Bronchial epithelial cell (primary cell): ENCODE data around the gene CDC42SE1. TPM values are rescaled to one million over a fixed set of nuclear protein-coding genes. Genes with fewer than 3 reads are reported as not detected.

Experiments used
- DNase-seq: peaks from one replicate; pipeline ENCODE4 v3.0.0-alpha.2; 2010; ENCODE audit warnings: low read depth
- FAIRE-seq: peaks from 2 replicates; lab custom pipeline; 2011; peaks lifted over from hg19 to GRCh38; lab: Jason Lieb, UNC
- H3K27me3 ChIP-seq: 2 replicates; pipeline ENCODE4 v1.5.1; 2011; ENCODE audit warnings: low read length; ENCODE audit not compliant: control insufficient read depth, insufficient read depth
- H3K36me3 ChIP-seq: 2 replicates; pipeline ENCODE4 v1.5.1; 2011; ENCODE audit warnings: low read length; ENCODE audit not compliant: control insufficient read depth, insufficient read depth
- H3K4me3 ChIP-seq: 2 replicates; pipeline ENCODE4 v1.5.1; 2011; ENCODE audit warnings: mild to moderate bottlenecking, low read depth, low read length, control low read depth
- total RNA-seq: library from RNA; depleted of rRNA; stranded (reverse); fragments of >200 nt; gene quantifications from 2 replicates; pipeline ENCODE4 v1.2.1, GENCODE V29; 2014
- TF ChIP-seq, protein P1 (sequence below): IDR thresholded peaks from 2 replicates; pipeline ENCODE4 v1.5.1; 2011; ENCODE audit warnings: mild to moderate bottlenecking, moderate library complexity, low read length, control low read depth, inconsistent platforms; ENCODE audit not compliant: insufficient read depth, severe bottlenecking

CDC42SE1 gene
- total RNA-seq, 1 donor from 2014 or later, result 81.6 TPM

DNA sequence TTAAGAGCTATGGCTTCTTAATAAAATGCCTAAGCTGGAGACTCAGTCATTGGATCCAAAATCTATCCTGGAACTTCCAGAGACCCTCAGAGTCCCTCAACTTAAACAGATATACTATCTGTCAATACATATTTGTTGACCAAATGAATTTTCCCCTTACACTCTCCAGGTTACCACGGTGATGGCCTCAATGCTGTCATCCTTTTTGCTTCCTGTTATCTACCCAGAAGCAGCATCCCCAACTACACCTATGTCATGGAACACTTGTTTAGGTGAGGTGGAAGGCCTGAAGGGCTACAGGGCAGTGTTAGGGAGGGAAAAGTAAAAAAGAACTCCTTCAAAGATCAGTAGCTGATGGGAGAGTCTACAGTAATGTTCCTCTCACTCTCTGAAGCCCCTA lies 16.3 kb downstream of the CDC42SE1 start:
- DNase-seq, result no peak

DNA sequence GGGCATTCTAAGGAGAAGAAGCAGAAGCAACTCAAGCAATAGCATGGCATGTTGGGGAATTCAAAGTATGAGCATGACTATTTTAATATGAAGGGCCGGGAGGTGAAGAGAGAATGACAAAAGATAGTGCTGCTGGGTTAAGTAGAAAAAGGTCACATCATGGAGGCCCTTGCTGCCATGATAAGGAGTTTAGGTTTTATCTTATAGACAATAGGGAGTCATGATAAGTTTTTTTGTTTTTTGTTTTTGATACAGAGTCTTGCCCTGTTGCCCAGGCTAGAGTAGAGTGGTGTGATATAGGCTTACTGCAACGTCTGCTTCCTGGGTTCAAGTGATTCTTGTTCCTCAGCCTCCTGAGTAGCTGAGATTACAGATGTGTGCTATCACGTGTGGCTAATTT lies 19.9 kb downstream of the CDC42SE1 start:
- no peaks in the 10 kb centered on the region for H3K36me3 ChIP-seq
- no peak for FAIRE-seq
- no peak overlapping the region for H3K4me3 ChIP-seq
- H3K27me3 ChIP-seq, result no peaks in the 10 kb centered on the region
- no peak for DNase-seq
- TF ChIP-seq, protein P1, sequence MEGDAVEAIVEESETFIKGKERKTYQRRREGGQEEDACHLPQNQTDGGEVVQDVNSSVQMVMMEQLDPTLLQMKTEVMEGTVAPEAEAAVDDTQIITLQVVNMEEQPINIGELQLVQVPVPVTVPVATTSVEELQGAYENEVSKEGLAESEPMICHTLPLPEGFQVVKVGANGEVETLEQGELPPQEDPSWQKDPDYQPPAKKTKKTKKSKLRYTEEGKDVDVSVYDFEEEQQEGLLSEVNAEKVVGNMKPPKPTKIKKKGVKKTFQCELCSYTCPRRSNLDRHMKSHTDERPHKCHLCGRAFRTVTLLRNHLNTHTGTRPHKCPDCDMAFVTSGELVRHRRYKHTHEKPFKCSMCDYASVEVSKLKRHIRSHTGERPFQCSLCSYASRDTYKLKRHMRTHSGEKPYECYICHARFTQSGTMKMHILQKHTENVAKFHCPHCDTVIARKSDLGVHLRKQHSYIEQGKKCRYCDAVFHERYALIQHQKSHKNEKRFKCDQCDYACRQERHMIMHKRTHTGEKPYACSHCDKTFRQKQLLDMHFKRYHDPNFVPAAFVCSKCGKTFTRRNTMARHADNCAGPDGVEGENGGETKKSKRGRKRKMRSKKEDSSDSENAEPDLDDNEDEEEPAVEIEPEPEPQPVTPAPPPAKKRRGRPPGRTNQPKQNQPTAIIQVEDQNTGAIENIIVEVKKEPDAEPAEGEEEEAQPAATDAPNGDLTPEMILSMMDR, result no peak

More for the DNA sequence above, 16.3 kb downstream of the CDC42SE1 start:
- peak; percentile 84 for FAIRE-seq
- no peaks in the 10 kb centered on the region for H3K36me3 ChIP-seq
- H3K4me3 ChIP-seq, result no peak overlapping the region
- TF ChIP-seq, protein P1, result no peak
- no peaks in the 10 kb centered on the region for H3K27me3 ChIP-seq

DNA sequence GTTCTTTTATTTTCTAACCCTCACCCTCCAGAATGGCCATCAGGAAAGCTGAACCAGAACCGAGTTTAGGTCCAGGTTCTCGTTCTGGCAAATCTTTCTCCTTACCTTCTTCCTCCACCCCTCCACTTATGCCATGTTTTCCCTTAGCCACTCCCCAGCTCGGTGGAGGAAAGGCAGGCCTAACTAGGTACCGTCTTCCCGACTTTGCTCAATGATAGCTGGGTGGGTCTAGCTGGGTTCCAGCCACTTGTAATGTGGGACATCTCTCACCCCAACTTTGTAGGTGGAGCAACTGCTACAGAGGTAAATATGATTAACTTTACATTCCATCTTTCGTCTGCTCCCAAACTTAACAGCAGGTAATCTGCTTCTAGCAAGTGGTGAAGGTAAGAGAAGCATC lies 22.4 kb downstream of the CDC42SE1 start:
- H3K27me3 ChIP-seq, result no peaks in the 10 kb centered on the region
- peak overlapping the region; percentile 29 for H3K4me3 ChIP-seq
- DNase-seq, result no peak
- TF ChIP-seq, protein P1, result no peak
- no peak for FAIRE-seq
- H3K36me3 ChIP-seq, result peaks cover 2% of the 10 kb centered on the region

DNA sequence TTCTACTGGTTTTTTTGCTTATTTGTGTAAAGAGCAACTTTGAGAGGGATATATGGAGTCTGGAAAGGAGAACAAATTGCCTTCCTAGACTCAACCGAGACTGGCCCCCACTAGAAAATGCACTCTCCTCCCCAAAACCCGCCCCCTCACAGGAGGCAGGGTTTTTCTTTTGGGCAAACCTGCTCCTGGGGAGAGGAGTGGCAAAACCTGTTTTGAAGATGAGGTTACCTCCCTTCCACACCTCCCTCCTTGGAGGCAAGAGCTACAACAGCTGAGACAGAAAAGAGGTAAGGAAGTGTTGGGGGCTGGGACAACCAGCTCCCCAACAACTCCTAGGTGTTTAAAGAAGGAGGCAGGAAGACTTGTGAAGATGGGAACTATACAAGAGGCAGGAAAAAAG lies 23.1 kb downstream of the CDC42SE1 start, which contains the start of gene BNIPL:
Gene BNIPL (plus strand): TSS at position 231 of the 400 bp plus-strand sequence. CDS start 140 bp downstream, at position 371.
- Histone ChIP-seq H3K4me3 (peak within 1 kb of the TSS; percentile 29), H3K36me3 (peaks cover 2% of the 10 kb centered on the region), H3K27me3 (no peaks in the 10 kb centered on the region)
- DNase-seq (peak; percentile 54), FAIRE-seq (no peak)
- TF ChIP-seq, protein P1, result no peak

DNA sequence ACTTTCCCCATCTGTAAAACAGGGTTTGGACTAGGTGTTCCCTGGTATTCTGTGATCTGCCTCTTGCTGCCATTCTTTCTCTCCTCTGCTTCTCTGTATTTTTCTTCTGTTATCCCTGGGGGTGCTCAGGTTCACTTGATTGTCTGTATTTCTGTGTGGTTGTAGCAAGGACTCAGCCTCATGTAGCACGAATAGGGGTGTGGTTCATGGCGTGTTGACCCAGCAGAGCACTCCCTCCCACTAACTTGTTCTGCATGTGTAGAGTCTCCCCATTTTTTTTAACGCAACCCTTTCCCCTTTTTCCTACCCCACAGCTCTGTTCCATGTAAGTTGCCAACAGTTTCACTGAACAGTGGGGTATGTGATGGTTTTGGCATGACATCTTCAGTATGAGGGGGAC lies 24.3 kb downstream of the CDC42SE1 start:
- H3K27me3 ChIP-seq, result no peaks in the 10 kb centered on the region

More for the DNA sequence above, 24.3 kb downstream of the CDC42SE1 start:
- FAIRE-seq (no peak), DNase-seq (no peak)
- peaks cover 2% of the 10 kb centered on the region for H3K36me3 ChIP-seq
- TF ChIP-seq, protein P1, result no peak
- no peak overlapping the region for H3K4me3 ChIP-seq
